Activated CD4-positive, alpha-beta T cell treated with anti-CD3 and anti-CD28 coated beads, Interleukin-2, Interleukin-4, amounts not matched to agents 100 ng/mL and 50 ng/mL, durations not matched to agents 16 hours and 8 hours (primary cell): ENCODE results near the gene MARVELD2.

Experiments
- DNase-seq: peaks from one replicate; pipeline ENCODE4 v3.0.0-alpha.2; 2020; ENCODE audit warnings: low spot score

The MARVELD2 gene

DNA sequence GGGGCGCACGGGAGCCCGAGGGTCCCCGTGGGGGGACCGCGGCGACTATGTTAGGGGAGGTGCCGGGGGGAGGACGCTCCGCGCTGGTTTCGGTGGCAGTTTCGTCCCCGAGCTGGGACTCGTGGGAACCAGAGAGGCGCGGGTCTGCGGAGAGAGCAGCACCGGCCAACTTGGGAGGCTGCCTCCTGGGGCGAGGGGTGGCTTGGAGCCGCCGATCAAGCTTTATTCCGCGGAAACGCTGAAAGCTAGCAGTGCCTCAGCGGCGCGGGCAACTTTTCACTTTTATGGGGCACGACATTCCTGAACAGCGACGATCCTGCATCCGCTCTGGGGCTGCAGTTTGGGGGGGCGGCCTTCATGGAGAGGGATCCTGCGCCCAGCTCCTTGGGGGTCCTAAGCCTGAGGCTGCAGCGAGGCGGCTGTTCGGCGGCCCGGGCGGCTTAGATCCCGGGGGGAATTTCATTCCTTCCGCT lies 78.0 kb downstream of the MARVELD2 start:
- no peak for DNase-seq

DNA sequence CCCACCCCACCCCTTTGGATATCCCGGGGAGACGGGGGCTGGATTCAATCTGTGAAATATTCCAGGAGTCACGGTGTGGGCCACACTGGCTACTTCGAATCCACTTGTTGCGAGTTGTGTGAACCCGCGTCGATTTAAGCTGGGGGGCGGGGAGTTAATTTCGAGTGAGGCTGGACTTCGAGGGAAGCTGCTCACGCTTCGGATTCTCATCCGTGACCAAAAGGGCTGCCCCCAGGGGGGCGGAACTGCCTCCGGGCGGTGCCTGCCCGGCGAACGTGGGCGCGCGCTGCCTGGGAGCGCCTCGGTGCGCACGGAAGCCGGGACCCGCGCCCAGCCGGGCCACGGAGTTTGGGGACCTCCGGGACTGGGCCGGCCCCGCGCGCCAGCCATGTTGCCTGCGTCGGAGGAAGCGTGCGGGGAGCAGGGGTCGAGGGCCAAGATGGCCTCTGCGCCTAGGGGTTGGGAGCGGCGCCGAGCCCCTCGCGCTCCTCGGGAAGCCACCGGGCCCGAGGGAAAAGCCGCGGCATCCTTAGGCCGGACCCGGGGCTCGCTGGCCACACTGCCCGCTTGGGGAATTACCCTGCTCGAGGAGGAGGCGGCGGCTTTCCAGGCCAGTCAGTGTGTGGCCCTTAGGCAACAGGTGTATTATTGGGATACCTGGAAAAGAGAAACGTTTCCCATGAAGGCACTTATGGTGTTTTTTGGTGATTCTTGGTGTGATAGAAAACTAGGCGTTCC lies 78.6 kb downstream of the MARVELD2 start:
- DNase-seq: no peak
